T-helper 17 cell (primary cell): ENCODE measurements around the gene MXD4. TPM values are rescaled to one million over a fixed set of nuclear protein-coding genes. Genes with fewer than 3 reads are reported as not detected.
A peak's percentile ranks its signal among the peaks of the same experiment; 100 is the strongest.

Source experiments
- ATAC-seq: fragments of 150-1000 bp; cut with Tn5 transposase; 2 replicates; pipeline ENCODE4 v1.10.0; 2021; ENCODE audit warnings: mild to moderate bottlenecking, moderate library complexity
- DNase-seq, 3 donors: peaks; one replicate each; pipeline versions ENCODE4 v3.0.0 to v3.0.0-alpha.2; 2020 to 2021
- H3K9me3 ChIP-seq: one replicate; pipeline ENCODE4 v1.7.0; 2013; ENCODE audit warnings: low read length, mild to moderate bottlenecking; ENCODE audit not compliant: control insufficient read depth, poor library complexity, severe bottlenecking
- H3K27ac Mint-ChIP-seq: one replicate; pipeline ENCODE4 v1.8.0; 2022; ENCODE audit warnings: mild to moderate bottlenecking, moderate library complexity, mixed read lengths
- H3K27me3 Mint-ChIP-seq: one replicate; pipeline ENCODE4 v1.8.0; 2022; ENCODE audit warnings: mixed read lengths
- H3K36me3 Mint-ChIP-seq: one replicate; pipeline ENCODE4 v1.8.0; 2022; ENCODE audit warnings: low read depth, mixed read lengths
- H3K4me1 Mint-ChIP-seq: one replicate; pipeline ENCODE4 v1.8.0; 2022; ENCODE audit warnings: mild to moderate bottlenecking, mixed read lengths
- H3K4me3 Mint-ChIP-seq: one replicate; pipeline ENCODE4 v1.8.0; 2022; ENCODE audit warnings: mild to moderate bottlenecking, moderate library complexity, mixed read lengths
- total RNA-seq, 4 donors: library from RNA in 2 of 4; stranded (reverse) in 2 of 4; gene quantifications; one replicate each; pipeline ENCODE4 v1.2.3 and lab custom pipeline; 2022 to 2026

MXD4 gene
- total RNA-seq, 2 donors from 2014 or later, result 81.4 to 100 TPM

GRCh38 chr4:2288051-2288541, 26.2 kb upstream of the MXD4 start:
- Mint-ChIP-seq H3K36me3 (no peaks in the 10 kb centered on the region), H3K4me1 (peaks cover 17% of the 10 kb centered on the region), H3K4me3 (no peak overlapping the region), H3K27ac (peak overlapping the region; percentile 11), H3K27me3 (no peaks in the 10 kb centered on the region)
- no peaks in the 10 kb centered on the region for H3K9me3 ChIP-seq
- ATAC-seq (no peak), DNase-seq (peak in 1 of 3 donors; percentile 2)

- no peaks in the 10 kb centered on the region for H3K27me3 Mint-ChIP-seq
- peak overlapping the region; percentile 11 for H3K27ac Mint-ChIP-seq
- no peaks in the 10 kb centered on the region for H3K9me3 ChIP-seq
- no peak overlapping the region for H3K4me3 Mint-ChIP-seq
- no peaks in the 10 kb centered on the region for H3K36me3 Mint-ChIP-seq
- DNase-seq (peak in 1 of 3 donors; percentile 2), ATAC-seq (no peak)
- H3K4me1 Mint-ChIP-seq, result peaks cover 21% of the 10 kb centered on the region
These were observed 25.6 kb upstream of the MXD4 start for GRCh38 chr4:2287594-2287915.

- Mint-ChIP-seq H3K27me3 (no peaks in the 10 kb centered on the region), H3K4me3 (no peak overlapping the region), H3K27ac (peak overlapping the region; percentile 11), H3K4me1 (peaks cover 26% of the 10 kb centered on the region), H3K36me3 (no peaks in the 10 kb centered on the region)
- DNase-seq (peak in 2 of 3 donors; percentile 3), ATAC-seq (no peak)
- no peaks in the 10 kb centered on the region for H3K9me3 ChIP-seq
These were observed 25.1 kb upstream of the MXD4 start for GRCh38 chr4:2286904-2287593.

- DNase-seq (peak; percentile 3 to 8 (median 4)), ATAC-seq (no peak)
- peaks cover 31% of the 10 kb centered on the region for H3K4me1 Mint-ChIP-seq
- H3K27ac Mint-ChIP-seq, result peak overlapping the region; percentile 100
- H3K27me3 Mint-ChIP-seq, result no peaks in the 10 kb centered on the region
- H3K4me3 Mint-ChIP-seq, result no peak overlapping the region
- H3K9me3 ChIP-seq, result no peaks in the 10 kb centered on the region
- no peaks in the 10 kb centered on the region for H3K36me3 Mint-ChIP-seq
These were observed 23.9 kb upstream of the MXD4 start for GRCh38 chr4:2285613-2286381.

- H3K4me3 Mint-ChIP-seq, result no peak overlapping the region
- peaks cover 28% of the 10 kb centered on the region for H3K4me1 Mint-ChIP-seq
- no peaks in the 10 kb centered on the region for H3K27me3 Mint-ChIP-seq
- no peaks in the 10 kb centered on the region for H3K9me3 ChIP-seq
- no peaks in the 10 kb centered on the region for H3K36me3 Mint-ChIP-seq
- peak overlapping the region; percentile 100 for H3K27ac Mint-ChIP-seq
- ATAC-seq, result no peak
- peak in 2 of 3 donors; percentile 1 to 2 for DNase-seq
These were observed 23.2 kb upstream of the MXD4 start for GRCh38 chr4:2284934-2285612.

GRCh38 chr4:2284161-2284933, 22.4 kb upstream of the MXD4 start:
- ATAC-seq, result no peak
- Mint-ChIP-seq H3K36me3 (no peaks in the 10 kb centered on the region), H3K4me3 (no peak overlapping the region), H3K27ac (peak overlapping the region; percentile 100), H3K27me3 (no peaks in the 10 kb centered on the region), H3K4me1 (peaks cover 24% of the 10 kb centered on the region)
- DNase-seq, result peak in 2 of 3 donors; percentile 3 to 4
- H3K9me3 ChIP-seq, result no peaks in the 10 kb centered on the region

- no peaks in the 10 kb centered on the region for H3K9me3 ChIP-seq
- no peak for DNase-seq
- no peak for ATAC-seq
- Mint-ChIP-seq H3K27me3 (no peaks in the 10 kb centered on the region), H3K4me3 (no peak overlapping the region), H3K36me3 (no peaks in the 10 kb centered on the region), H3K27ac (peak overlapping the region; percentile 100), H3K4me1 (peaks cover 24% of the 10 kb centered on the region)
These were observed 21.3 kb upstream of the MXD4 start for GRCh38 chr4:2283199-2283711.

GRCh38 chr4:2281575-2282343, 19.9 kb upstream of the MXD4 start:
- no peaks in the 10 kb centered on the region for H3K9me3 ChIP-seq
- Mint-ChIP-seq H3K36me3 (no peaks in the 10 kb centered on the region), H3K27me3 (no peaks in the 10 kb centered on the region), H3K4me3 (peak overlapping the region; percentile 71), H3K27ac (peak overlapping the region; percentile 100), H3K4me1 (peaks cover 27% of the 10 kb centered on the region)
- DNase-seq (peak; percentile 58 to 81 (median 79)), ATAC-seq (peak; percentile 92)

- no peaks in the 10 kb centered on the region for H3K36me3 Mint-ChIP-seq
- H3K9me3 ChIP-seq, result no peaks in the 10 kb centered on the region
- no peak overlapping the region for H3K4me3 Mint-ChIP-seq
- ATAC-seq, result no peak
- DNase-seq, result no peak
- no peaks in the 10 kb centered on the region for H3K27me3 Mint-ChIP-seq
- peaks cover 27% of the 10 kb centered on the region for H3K4me1 Mint-ChIP-seq
- H3K27ac Mint-ChIP-seq, result peak overlapping the region; percentile 100
These were observed 18.8 kb upstream of the MXD4 start for GRCh38 chr4:2280531-2281300.

GRCh38 chr4:2277956-2278355, 16.0 kb upstream of the MXD4 start:
- Mint-ChIP-seq H3K27me3 (no peaks in the 10 kb centered on the region), H3K4me3 (no peak overlapping the region)
- ATAC-seq, result no peak

GRCh38 chr4:2276581-2277325, 14.8 kb upstream of the MXD4 start:
- Mint-ChIP-seq H3K4me1 (peaks cover 12% of the 10 kb centered on the region), H3K4me3 (no peak overlapping the region), H3K27me3 (no peaks in the 10 kb centered on the region), H3K27ac (no peak overlapping the region), H3K36me3 (no peaks in the 10 kb centered on the region)
- no peaks in the 10 kb centered on the region for H3K9me3 ChIP-seq
- ATAC-seq (no peak), DNase-seq (no peak)

More at GRCh38 chr4:2277956-2278355, 16.0 kb upstream of the MXD4 start:
- H3K4me1 Mint-ChIP-seq, result peaks cover 22% of the 10 kb centered on the region
- H3K9me3 ChIP-seq, result no peaks in the 10 kb centered on the region
- no peaks in the 10 kb centered on the region for H3K36me3 Mint-ChIP-seq
- peak overlapping the region; percentile 81 for H3K27ac Mint-ChIP-seq
- DNase-seq, result no peak
